Gastrocnemius medialis (tissue), 4 donors: Measurements from ENCODE around the gene TADA3. TPM values are rescaled to one million over a fixed set of nuclear protein-coding genes. Genes with fewer than 3 reads are reported as not detected.

ENCODE experiments used
- ATAC-seq, 2 donors: fragments of 150-250 bp; one replicate each; pipeline ENCODE4 v1.9.1; 2016
- DNase-seq, 2 donors: peaks; one replicate each; pipeline ENCODE4 v3.0.0-alpha.2; 2019
- H3K27ac ChIP-seq, 4 donors: fragments of 200-600 bp; sonication (generic); 1 replicate in 1 of 4; 2 replicates in 3 of 4; pipeline ENCODE4 v1.5.1; 2016 to 2018; ENCODE audit warnings: mild to moderate bottlenecking in 2 of 4, moderate library complexity in 1 of 4
- H3K27me3 ChIP-seq, 3 donors: fragments of 200-600 bp; sonication (generic) in 2 of 3; 1 replicate in 1 of 3; 2 replicates in 2 of 3; pipeline versions ENCODE4 v1.5.1 to v1.6.0; 2016 to 2019; ENCODE audit warnings: mild to moderate bottlenecking in 1 of 3, moderate library complexity in 1 of 3
- H3K36me3 ChIP-seq, 2 donors: fragments of 200-600 bp; sonication (generic) in 1 of 2; one replicate each; pipeline ENCODE4 v1.5.1; 2017 to 2018
- H3K4me1 ChIP-seq, 2 donors: fragments of 200-600 bp; sonication (generic) in 1 of 2; one replicate each; pipeline ENCODE4 v1.5.1; 2016 to 2017; ENCODE audit warnings: mild to moderate bottlenecking in 2 of 2
- H3K4me3 ChIP-seq, 4 donors: fragments of 200-600 bp; sonication (generic) in 3 of 4; 1 replicate in 1 of 4; 2 replicates in 3 of 4; pipeline ENCODE4 v1.5.1; 2016 to 2019; ENCODE audit warnings: mild to moderate bottlenecking in 2 of 4
- H3K9me3 ChIP-seq, 3 donors: fragments of 200-600 bp; sonication (generic) in 2 of 3; 1 replicate in 1 of 3; 2 replicates in 2 of 3; pipeline ENCODE4 v1.5.1; 2016 to 2019
- CTCF ChIP-seq, 5 experiments: fragments of 450-650 bp in 3 of 5; fragments of 200-600 bp in 2 of 5; sonication (generic) in 2 of 5; IDR thresholded peaks in 4 of 5; conservative IDR thresholded peaks in 1 of 5; 1 replicate in 4 of 5; 2 replicates in 1 of 5; pipeline ENCODE4 v1.5.1; 2016 to 2019; ENCODE audit warnings: antibody characterized with exemption in 5 of 5, mild to moderate bottlenecking in 3 of 5, moderate library complexity in 3 of 5
- POLR2A ChIP-seq, 2 donors: fragments of 450-650 bp; IDR thresholded peaks; one replicate each; pipeline ENCODE4 v1.6.1; 2017; ENCODE audit warnings: antibody characterized with exemption in 2 of 2, mild to moderate bottlenecking in 2 of 2, moderate library complexity in 2 of 2
- in situ Hi-C, 4 donors: fragments of 200-750 bp; cut with MboI; loops; one replicate each; pipeline versions ENCODE4 v1.15.0 to v1.8.0; 2017; ENCODE audit warnings: low sequenced_read_pairs in 4 of 4
- intact Hi-C: fragments of 100-400 bp; cut with DNase I; formaldehyde crosslinking; loops from one replicate; pipeline ENCODE4 v1.15.1; 2023; ENCODE audit warnings: low total_unique reads
- total RNA-seq, 4 donors: library from RNA; depleted of rRNA; stranded (reverse); fragments of >200 nt; gene quantifications; one replicate each; pipeline versions ENCODE4 v1.1.0 to v1.2.3, GENCODE V29; 2016

The TADA3 gene
- total RNA-seq, 4 donors from 2014 or later = 58.1 to 83.5 (median 66.7) TPM

- ATAC-seq (no peak), DNase-seq (no peak)
- TF ChIP-seq POLR2A (IDR thresholded peaks at IDR 0.05) (no peak), CTCF (IDR thresholded peaks at IDR 0.05 in 4 of 5, conservative IDR thresholded peaks at IDR 0.05 in 1 of 5) (no peak)
- no peak overlapping the region for H3K4me3 ChIP-seq
- no peaks in the 10 kb centered on the region for H3K27me3 ChIP-seq
- peaks cover 0 to 90% of the 10 kb centered on the region in 2 donors for H3K36me3 ChIP-seq
- no peaks in the 10 kb centered on the region for H3K9me3 ChIP-seq
- intact Hi-C loops (no loop called here), in situ Hi-C loops (no loop called here)
- peaks cover 0 to 5% of the 10 kb centered on the region in 2 donors for H3K4me1 ChIP-seq
- H3K27ac ChIP-seq = no peak overlapping the region
Observed at GRCh38 chr3:9739181-9739580, 53.1 kb downstream of the TADA3 start.

- no peak for TF ChIP-seq POLR2A (IDR thresholded peaks at IDR 0.05)
- TF ChIP-seq CTCF (IDR thresholded peaks at IDR 0.05 in 4 of 5, conservative IDR thresholded peaks at IDR 0.05 in 1 of 5) = no peak
- H3K4me3 ChIP-seq = no peak overlapping the region
- in situ Hi-C loops = no loop called here
- DNase-seq = no peak
- H3K4me1 ChIP-seq = peaks cover 16 to 21% of the 10 kb centered on the region in 2 donors
- ATAC-seq = no peak
- intact Hi-C loops = no loop called here
- H3K27ac ChIP-seq = no peak overlapping the region
- H3K27me3 ChIP-seq = no peaks in the 10 kb centered on the region
- H3K36me3 ChIP-seq = peaks cover 0 to 67% of the 10 kb centered on the region in 2 donors
- no peaks in the 10 kb centered on the region for H3K9me3 ChIP-seq
Observed at GRCh38 chr3:9736831-9737230, 55.4 kb downstream of the TADA3 start.

- Histone ChIP-seq H3K27me3 (no peaks in the 10 kb centered on the region), H3K4me3 (peak overlapping the region; percentile 87 to 92 (median 90)), H3K27ac (peak overlapping the region; percentile 90 to 99 (median 96)), H3K4me1 (peaks cover 16 to 26% of the 10 kb centered on the region in 2 donors), H3K9me3 (no peaks in the 10 kb centered on the region), H3K36me3 (peaks cover 0 to 26% of the 10 kb centered on the region in 2 donors)
- TF ChIP-seq CTCF (IDR thresholded peaks at IDR 0.05 in 4 of 5, conservative IDR thresholded peaks at IDR 0.05 in 1 of 5) (no peak), POLR2A (IDR thresholded peaks at IDR 0.05) (no peak)
- ATAC-seq = no peak
- intact Hi-C loops (loop anchor here (5.0 kb wide), 2 partner anchors 60 to 230 kb away; no protein-coding TSS in a partner anchor), in situ Hi-C loops (no loop called here)
- DNase-seq = no peak
Observed at GRCh38 chr3:9732740-9733115, 59.5 kb downstream of the TADA3 start.

GRCh38 chr3:9732080-9732739 is 60.1 kb downstream of the TADA3 start:
- DNase-seq (no peak), ATAC-seq (peak; percentile 8 to 11)
- no peak for TF ChIP-seq POLR2A (IDR thresholded peaks at IDR 0.05)
- no peak for TF ChIP-seq CTCF (IDR thresholded peaks at IDR 0.05 in 4 of 5, conservative IDR thresholded peaks at IDR 0.05 in 1 of 5)
- H3K27me3 ChIP-seq = no peaks in the 10 kb centered on the region
- no peaks in the 10 kb centered on the region for H3K9me3 ChIP-seq
- H3K27ac ChIP-seq = peak overlapping the region; percentile 90 to 99 (median 96)
- H3K4me1 ChIP-seq = peaks cover 16 to 26% of the 10 kb centered on the region in 2 donors
- intact Hi-C loops (loop anchor here (5.0 kb wide), 2 partner anchors 60 to 230 kb away; no protein-coding TSS in a partner anchor), in situ Hi-C loops (no loop called here)
- H3K36me3 ChIP-seq = peaks cover 0 to 21% of the 10 kb centered on the region in 2 donors
- peak overlapping the region; percentile 87 to 92 (median 90) for H3K4me3 ChIP-seq
